Mucosa of rectum (tissue), 2 donors: Measurements from ENCODE around the gene FAM131A.

ENCODE experiments used
- H3K27ac ChIP-seq, 2 donors: one replicate each; pipeline ENCODE4 v1.7.0; 2013; ENCODE audit warnings: inconsistent platforms in 2 of 2, low read depth in 2 of 2, low read length in 2 of 2
- H3K27me3 ChIP-seq, 2 donors: one replicate each; pipeline ENCODE4 v1.7.0; 2013; ENCODE audit warnings: low read length in 2 of 2; ENCODE audit not compliant: control insufficient read depth in 2 of 2, insufficient read depth in 2 of 2
- H3K36me3 ChIP-seq, 2 donors: one replicate each; pipeline ENCODE4 v1.7.0; 2013; ENCODE audit warnings: low read length in 2 of 2; ENCODE audit not compliant: control insufficient read depth in 2 of 2, insufficient read depth in 2 of 2
- H3K4me1 ChIP-seq, 2 donors: one replicate each; pipeline ENCODE4 v1.7.0; 2013; ENCODE audit warnings: low read length in 2 of 2, mild to moderate bottlenecking in 1 of 2; ENCODE audit not compliant: control insufficient read depth in 2 of 2, insufficient read depth in 2 of 2
- H3K4me3 ChIP-seq, 2 donors: one replicate each; pipeline ENCODE4 v1.7.0; 2013; ENCODE audit warnings: low read length in 2 of 2
- H3K9ac ChIP-seq, 2 donors: one replicate each; pipeline ENCODE4 v1.7.0; 2013; ENCODE audit warnings: low read length in 2 of 2, low read depth in 1 of 2, mild to moderate bottlenecking in 1 of 2
- H3K9me3 ChIP-seq, 2 donors: one replicate each; pipeline ENCODE4 v1.7.0; 2013; ENCODE audit warnings: low read length in 2 of 2; ENCODE audit not compliant: control insufficient read depth in 2 of 2
- donor health status: healthy.
- donor health status: Normal muscosa, but diverticular disease.

FAM131A gene, protein sequence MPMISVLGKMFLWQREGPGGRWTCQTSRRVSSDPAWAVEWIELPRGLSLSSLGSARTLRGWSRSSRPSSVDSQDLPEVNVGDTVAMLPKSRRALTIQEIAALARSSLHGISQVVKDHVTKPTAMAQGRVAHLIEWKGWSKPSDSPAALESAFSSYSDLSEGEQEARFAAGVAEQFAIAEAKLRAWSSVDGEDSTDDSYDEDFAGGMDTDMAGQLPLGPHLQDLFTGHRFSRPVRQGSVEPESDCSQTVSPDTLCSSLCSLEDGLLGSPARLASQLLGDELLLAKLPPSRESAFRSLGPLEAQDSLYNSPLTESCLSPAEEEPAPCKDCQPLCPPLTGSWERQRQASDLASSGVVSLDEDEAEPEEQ

DNA sequence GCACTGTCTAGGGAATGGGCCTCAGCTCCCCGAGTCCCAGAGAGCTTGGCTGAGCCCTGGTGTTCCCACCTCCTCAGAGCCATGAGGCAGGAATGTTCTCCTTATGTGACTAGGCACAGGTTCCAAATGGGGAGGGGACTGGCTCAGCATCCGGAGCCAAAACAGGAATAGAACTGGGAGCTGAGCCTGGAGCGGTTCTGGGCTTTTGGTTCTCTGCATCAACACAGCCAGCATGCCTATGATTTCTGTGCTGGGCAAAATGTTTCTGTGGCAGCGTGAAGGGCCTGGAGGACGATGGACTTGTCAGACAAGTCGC lies at the start of gene FAM131A:
TSS of gene FAM131A (plus strand) at position 202 of the 316 bp plus-strand sequence. CDS start at position 233, 31 bp downstream.
- H3K27ac ChIP-seq = peak within 1 kb of the TSS; percentile 95 to 96
- no peaks in the 10 kb centered on the region for H3K9me3 ChIP-seq
- peak within 1 kb of the TSS; percentile 82 to 84 for H3K4me3 ChIP-seq
- peak within 1 kb of the TSS; percentile 86 to 88 for H3K9ac ChIP-seq
- H3K4me1 ChIP-seq = peaks cover 22 to 25% of the 10 kb centered on the region in 2 donors
- H3K36me3 ChIP-seq = peaks cover 25 to 31% of the 10 kb centered on the region in 2 donors
- H3K27me3 ChIP-seq = no peaks in the 10 kb centered on the region

DNA sequence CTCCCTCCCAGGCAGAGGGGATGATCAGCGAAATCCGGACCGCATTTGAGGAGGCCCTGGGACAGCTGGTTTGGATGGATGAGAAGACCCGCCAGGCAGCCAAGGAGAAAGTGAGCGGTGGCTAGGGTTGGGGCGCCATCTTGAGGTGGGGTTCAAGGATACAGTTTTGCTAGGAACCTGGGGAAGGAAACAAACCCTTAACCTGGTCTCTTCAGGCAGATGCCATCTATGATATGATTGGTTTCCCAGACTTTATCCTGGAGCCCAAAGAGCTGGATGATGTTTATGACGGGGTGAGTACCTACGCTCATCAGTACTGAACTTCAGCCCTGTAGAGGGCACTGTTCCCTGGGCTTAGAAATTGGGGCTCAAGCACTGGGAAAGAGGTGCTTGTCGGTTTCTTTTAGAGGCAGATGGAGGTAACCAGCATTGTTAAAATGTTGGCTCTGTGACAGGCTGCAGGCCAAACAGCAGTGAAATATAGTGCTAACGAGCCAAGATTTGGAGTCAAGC lies 47.9 kb upstream of the FAM131A start:
- no peaks in the 10 kb centered on the region for H3K9me3 ChIP-seq
- H3K9ac ChIP-seq = no peak overlapping the region
- H3K36me3 ChIP-seq = no peaks in the 10 kb centered on the region
- H3K27ac ChIP-seq = no peak overlapping the region
- no peaks in the 10 kb centered on the region for H3K4me1 ChIP-seq
- H3K4me3 ChIP-seq = no peak overlapping the region
- peaks cover 0 to 6% of the 10 kb centered on the region in 2 donors for H3K27me3 ChIP-seq

DNA sequence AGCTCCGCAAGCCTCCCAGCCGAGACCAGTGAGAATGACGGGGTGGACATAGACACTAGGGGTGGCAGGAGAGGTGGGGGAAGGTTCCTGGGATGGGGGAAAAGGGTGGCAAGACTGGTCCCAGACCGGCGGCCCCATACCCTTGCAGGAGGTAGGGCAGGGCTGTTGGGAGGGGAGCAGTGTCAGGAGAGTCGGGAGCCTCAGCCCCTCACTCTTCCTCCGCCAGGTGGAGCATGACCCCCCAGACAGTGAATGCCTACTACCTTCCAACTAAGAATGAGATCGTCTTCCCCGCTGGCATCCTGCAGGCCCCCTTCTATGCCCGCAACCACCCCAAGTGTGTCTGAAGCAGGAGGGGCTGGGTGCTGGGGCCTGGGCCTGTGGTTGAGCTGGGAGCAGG lies 47.1 kb upstream of the FAM131A start:
- Histone ChIP-seq H3K9ac (no peak overlapping the region), H3K4me1 (no peaks in the 10 kb centered on the region), H3K27me3 (peaks cover 0 to 6% of the 10 kb centered on the region in 2 donors), H3K36me3 (no peaks in the 10 kb centered on the region), H3K9me3 (no peaks in the 10 kb centered on the region), H3K27ac (no peak overlapping the region), H3K4me3 (no peak overlapping the region)

DNA sequence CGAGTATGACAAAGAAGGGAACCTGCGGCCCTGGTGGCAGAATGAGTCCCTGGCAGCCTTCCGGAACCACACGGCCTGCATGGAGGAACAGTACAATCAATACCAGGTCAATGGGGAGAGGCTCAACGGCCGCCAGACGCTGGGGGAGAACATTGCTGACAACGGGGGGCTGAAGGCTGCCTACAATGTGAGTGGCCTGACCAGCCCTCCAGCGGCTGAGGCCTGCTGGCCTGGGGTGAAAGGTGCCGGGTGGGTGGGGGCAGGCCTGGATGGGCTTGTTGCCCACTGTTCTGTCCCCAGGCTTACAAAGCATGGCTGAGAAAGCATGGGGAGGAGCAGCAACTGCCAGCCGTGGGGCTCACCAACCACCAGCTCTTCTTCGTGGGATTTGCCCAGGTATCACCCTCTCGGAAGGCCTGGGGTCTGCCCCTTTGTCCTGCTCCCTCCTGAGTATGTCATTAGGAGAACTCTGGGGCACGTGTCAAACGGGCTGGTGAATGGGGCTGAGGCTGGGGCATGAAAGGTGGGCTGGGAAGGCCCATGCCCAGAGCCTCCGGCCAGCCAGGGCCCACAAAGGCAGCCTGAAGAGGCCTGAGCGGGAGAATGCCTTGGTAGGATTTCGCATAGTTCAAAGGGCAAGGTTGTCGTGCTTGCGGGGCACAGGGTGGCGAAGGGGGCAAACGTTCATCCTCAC lies 46.2 kb upstream of the FAM131A start:
- no peak overlapping the region for H3K9ac ChIP-seq
- H3K27me3 ChIP-seq = peaks cover 0 to 4% of the 10 kb centered on the region in 2 donors
- H3K4me3 ChIP-seq = no peak overlapping the region
- no peaks in the 10 kb centered on the region for H3K36me3 ChIP-seq
- H3K4me1 ChIP-seq = no peaks in the 10 kb centered on the region
- no peak overlapping the region for H3K27ac ChIP-seq
- no peaks in the 10 kb centered on the region for H3K9me3 ChIP-seq

DNA sequence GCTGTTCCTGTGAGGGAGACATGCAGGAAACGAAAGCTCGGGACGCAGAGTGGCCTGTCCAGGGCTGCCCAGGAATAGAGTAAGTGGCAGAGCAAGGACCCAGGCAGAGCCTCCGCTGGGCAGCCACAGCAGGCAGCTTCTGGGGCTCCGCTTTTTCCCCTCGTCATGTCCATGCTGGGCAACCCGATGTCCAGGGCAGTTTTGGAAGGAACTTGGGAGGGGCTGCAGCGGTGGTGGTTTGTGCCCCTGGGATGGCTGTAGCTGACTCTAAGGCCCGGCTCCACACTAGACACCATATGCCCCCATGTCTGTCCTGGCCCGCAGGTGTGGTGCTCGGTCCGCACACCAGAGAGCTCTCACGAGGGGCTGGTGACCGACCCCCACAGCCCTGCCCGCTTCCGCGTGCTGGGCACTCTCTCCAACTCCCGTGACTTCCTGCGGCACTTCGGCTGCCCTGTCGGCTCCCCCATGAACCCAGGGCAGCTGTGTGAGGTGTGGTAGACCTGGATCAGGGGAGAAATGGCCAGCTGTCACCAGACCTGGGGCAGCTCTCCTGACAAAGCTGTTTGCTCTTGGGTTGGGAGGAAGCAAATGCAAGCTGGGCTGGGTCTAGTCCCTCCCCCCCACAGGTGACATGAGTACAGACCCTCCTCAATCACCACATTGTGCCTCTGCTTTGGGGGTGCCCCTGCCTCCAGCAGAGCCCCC lies 45.5 kb upstream of the FAM131A start:
- Histone ChIP-seq H3K4me1 (no peaks in the 10 kb centered on the region), H3K36me3 (no peaks in the 10 kb centered on the region), H3K4me3 (no peak overlapping the region), H3K27me3 (peaks cover 0 to 2% of the 10 kb centered on the region in 2 donors), H3K9me3 (no peaks in the 10 kb centered on the region), H3K9ac (no peak overlapping the region), H3K27ac (no peak overlapping the region)

DNA sequence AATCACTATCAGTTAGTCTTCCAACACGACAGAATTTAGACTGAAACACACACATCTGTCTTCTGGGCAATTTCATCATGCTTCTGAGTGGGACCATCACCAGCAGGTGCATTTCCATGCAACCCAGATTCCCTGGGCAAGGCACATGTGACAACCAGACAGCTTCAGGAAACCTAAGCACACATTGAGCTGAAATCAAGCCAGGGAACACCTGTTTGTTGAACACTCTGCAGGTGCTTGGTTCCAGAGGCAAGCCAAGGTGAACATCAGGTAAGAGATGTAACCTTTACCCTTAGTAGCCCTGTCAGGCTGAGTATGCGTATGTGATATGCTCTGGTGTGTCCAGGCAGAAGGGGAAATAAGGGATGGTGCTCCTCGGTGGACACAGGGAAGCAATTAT lies 41.6 kb upstream of the FAM131A start:
- no peaks in the 10 kb centered on the region for H3K27me3 ChIP-seq
- H3K27ac ChIP-seq = no peak overlapping the region
- peaks cover 7 to 12% of the 10 kb centered on the region in 2 donors for H3K4me1 ChIP-seq
- H3K36me3 ChIP-seq = peaks cover 0 to 7% of the 10 kb centered on the region in 2 donors
- no peak overlapping the region for H3K4me3 ChIP-seq
- H3K9me3 ChIP-seq = no peaks in the 10 kb centered on the region
- H3K9ac ChIP-seq = no peak overlapping the region

DNA sequence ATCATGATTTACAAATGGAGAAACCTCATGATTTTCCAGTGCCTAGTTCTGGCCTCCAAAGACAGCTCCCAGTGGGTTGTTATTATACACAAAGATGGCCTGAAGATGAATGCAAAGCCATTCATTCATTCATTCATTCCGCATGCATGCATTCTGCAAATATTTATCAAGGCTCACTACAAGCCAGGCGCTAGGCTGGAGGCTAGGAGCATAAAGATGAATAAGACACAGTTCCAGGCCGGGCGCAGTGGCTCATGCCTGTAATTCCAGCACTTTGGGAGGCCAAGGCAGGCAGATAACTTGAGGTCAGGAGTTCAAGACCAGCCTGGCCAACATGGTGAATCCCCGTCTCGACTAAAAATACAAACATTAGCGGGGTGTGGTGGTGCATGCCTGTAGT lies 40.8 kb upstream of the FAM131A start:
- Histone ChIP-seq H3K27ac (no peak overlapping the region), H3K36me3 (peaks cover 5 to 11% of the 10 kb centered on the region in 2 donors), H3K27me3 (no peaks in the 10 kb centered on the region), H3K9me3 (no peaks in the 10 kb centered on the region), H3K4me1 (peaks cover 7 to 12% of the 10 kb centered on the region in 2 donors), H3K9ac (no peak overlapping the region), H3K4me3 (no peak overlapping the region)

DNA sequence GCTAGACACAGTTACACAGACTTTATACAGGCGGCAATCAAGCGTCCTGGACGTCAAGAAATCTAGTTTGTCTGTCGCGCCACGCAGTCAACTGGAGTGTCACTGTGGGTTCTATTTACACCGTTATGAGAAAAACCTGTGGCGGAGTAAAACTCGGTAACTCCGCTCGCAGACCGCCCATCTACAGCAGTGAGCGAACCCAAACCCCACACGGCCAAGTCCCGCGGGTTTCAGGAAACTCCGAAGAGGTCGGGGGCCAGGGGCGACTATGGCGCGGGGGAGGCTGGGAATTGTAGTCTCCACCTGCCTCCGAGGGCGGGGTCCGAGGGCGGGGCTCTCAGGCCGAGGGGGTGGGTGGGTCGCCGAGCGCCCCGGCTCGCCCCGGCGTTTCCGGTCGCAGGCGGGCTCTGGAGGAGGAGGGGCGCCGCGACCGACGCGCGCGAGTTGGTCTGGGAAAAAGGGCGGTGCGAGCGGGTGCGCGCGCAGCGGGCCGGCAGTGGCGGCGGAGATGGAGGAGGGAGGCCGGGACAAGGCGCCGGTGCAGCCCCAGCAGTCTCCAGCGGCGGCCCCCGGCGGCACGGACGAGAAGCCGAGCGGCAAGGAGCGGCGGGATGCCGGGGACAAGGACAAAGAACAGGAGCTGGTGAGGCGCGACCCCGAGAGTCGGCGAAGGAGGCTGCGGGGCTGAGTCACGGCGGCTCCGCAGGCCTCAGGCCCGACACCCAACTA lies 38.5 kb upstream of the FAM131A start, which contains the start of gene PSMD2:
TSS of gene PSMD2 (plus strand) at position 483 of the 729 bp plus-strand sequence. CDS start at position 509, 26 bp downstream.
- no peaks in the 10 kb centered on the region for H3K9me3 ChIP-seq
- peaks cover 28 to 34% of the 10 kb centered on the region in 2 donors for H3K36me3 ChIP-seq
- peak within 1 kb of the TSS; percentile 83 to 88 for H3K9ac ChIP-seq
- no peaks in the 10 kb centered on the region for H3K27me3 ChIP-seq
- H3K4me1 ChIP-seq = peaks cover 7 to 12% of the 10 kb centered on the region in 2 donors
- H3K4me3 ChIP-seq = peak within 1 kb of the TSS; percentile 93 to 96
- peak within 1 kb of the TSS; percentile 79 to 83 for H3K27ac ChIP-seq

DNA sequence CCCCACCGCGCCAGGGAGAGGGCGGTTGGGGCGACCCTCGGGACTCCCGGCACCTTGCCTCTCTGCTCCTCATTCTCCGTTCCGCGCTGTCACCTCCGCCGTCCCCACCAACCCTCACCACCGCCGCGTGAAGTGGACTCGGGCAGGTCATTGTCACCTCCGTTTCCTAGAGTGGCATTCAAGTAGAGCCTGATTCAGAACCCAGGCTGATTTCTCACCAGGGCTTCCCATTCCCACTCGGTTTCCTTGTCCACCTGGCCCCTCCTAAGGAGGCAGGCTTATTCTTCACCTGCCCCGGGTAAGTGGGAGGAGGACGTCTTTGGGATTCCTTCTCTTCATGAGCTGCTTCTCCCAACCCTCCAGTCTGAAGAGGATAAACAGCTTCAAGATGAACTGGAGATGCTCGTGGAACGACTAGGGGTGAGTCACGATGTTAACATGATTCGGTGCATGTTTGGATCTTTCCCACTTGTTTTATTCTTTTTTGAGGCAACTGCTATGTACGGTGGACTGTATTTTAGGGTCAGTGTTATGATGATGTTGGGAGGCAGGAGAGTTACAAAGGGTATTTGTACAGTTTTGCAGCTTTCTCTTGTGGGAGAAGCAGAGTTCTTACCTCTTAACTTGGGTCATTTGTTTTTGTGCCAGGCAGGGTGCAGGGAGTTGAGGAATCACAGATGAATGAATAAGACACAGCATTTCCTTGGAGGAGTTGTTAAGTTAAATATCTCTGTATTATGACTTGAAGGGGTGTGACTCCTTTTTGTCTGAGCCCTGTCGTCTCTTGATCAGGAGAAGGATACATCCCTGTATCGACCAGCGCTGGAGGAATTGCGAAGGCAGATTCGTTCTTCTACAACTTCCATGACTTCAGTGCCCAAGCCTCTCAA lies 37.7 kb upstream of the FAM131A start:
- peak overlapping the region; percentile 12 to 64 for H3K27ac ChIP-seq
- peak overlapping the region; percentile 93 to 96 for H3K4me3 ChIP-seq
- H3K9me3 ChIP-seq = no peaks in the 10 kb centered on the region
- H3K27me3 ChIP-seq = no peaks in the 10 kb centered on the region
- peaks cover 7 to 12% of the 10 kb centered on the region in 2 donors for H3K4me1 ChIP-seq
- peaks cover 34 to 42% of the 10 kb centered on the region in 2 donors for H3K36me3 ChIP-seq
- H3K9ac ChIP-seq = peak overlapping the region; percentile 83 to 88
